DMS 273 (cell line): ENCODE results near the gene ORMDL3.

Experiments used
- DNase-seq: peaks from one replicate; lab custom pipeline; 2025; ENCODE audit not compliant: unreplicated experiment; lab: John Stamatoyannopoulos, UW

Gene ORMDL3, protein sequence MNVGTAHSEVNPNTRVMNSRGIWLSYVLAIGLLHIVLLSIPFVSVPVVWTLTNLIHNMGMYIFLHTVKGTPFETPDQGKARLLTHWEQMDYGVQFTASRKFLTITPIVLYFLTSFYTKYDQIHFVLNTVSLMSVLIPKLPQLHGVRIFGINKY

DNA sequence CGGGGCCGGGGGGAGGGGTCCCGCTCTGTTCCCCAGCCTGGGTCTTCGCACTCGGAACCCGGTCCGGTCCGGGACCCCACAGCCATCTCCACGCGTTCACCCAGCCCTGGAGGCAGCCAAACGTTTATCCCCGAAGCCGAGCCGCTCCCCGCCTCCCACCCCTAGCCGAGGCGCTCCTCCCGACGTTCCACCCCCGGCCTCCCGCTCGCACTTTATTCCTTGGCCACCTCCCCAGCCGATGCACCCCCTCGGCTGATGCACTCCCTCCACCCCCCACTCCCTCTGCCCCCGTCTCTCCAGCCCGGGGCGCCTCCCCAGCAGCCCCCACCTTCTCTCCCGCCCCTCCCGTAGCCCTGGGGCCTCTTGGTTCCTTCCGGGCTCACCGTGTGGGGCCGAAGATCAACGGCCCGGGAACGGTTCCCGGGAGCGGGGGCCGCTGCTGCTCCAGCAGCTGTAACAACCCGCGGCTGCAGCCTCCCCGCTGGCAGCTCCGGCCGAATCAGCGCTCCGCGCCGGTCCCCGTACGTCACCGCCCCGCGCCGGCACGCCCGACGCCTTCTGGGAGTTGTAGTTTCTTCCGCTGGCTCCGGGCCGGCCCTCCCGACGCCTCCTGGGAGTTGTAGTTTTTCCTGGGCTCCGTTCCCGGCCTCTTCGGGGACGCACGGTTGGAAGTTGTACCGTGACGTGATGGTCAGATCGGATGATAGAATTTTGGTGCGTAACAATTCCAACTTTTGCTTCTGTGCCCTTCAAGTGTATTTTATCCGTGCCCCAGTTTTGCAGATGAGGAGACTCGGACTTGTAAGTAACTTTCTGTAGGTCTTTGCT is at the start of gene ORMDL3, which contains the start of gene LRRC3C:
TSS of gene ORMDL3 (minus strand) at position 501 of the 828 bp plus-strand sequence. CDS start 3,398 bp downstream, outside the sequence.
TSS of gene LRRC3C (plus strand) at position 632 of the 828 bp plus-strand sequence. CDS start 13,792 bp downstream, outside the sequence.
- DNase-seq = peak; percentile 97

DNA sequence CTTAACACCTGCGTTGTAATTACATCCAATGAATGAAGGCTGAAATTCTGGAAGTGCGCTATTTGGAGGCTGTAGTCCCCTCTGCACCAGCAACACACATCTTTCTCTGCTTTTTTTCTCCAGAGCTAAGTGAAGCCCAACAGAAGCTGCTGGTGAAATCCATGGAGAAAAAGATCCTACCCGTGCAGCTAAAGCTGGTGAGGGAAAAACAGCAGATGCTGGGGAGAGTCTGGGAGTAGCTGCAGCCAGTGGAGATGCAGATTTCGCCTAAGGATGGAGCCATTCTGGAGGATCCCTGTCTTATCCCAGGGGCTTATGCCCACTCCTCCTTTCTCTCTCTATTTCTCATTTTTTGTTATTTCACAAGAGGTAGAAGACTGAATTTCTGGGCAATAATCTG is 48.4 kb upstream of the ORMDL3 start:
- no peak for DNase-seq

DNA sequence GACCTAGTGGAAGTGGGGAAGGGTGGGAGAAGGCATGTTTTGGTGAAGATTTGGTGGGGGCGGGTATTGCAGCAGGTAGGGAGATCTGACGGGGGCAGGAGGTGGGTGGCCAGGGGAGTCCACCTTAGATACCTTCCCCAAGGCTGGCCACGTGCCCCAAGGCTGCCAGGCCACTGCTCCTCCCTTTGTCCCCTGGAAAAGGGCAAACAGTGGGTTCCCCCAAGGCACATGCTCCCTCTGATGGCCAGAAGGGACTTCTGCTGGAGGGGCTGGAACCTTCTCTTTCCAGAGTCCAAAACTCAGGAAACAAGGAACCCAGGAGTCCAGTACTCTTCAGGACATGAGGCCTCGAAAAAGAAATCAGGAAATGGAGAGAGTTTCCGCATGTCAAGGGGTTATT is 47.0 kb upstream of the ORMDL3 start:
- no peak for DNase-seq

DNA sequence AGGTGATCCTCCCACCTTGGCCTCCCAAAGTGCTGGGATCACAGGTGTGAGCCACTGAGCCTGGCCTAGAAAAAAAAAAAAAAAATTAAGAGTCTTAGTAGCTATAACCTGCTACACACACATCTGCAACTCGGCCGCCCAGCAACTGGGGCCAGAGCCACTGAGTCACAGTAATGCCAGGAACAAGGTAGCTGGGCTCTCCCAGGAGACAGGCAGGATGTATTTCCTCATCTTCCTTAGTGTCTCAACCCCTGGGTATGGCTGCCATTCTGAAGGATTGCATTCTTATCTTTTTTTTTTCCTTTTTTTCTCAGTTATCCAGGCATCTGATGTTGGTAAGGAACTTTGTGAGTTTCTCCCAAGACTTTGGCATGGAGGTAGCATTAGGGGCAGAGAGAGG is 46.1 kb upstream of the ORMDL3 start:
- DNase-seq = no peak

DNA sequence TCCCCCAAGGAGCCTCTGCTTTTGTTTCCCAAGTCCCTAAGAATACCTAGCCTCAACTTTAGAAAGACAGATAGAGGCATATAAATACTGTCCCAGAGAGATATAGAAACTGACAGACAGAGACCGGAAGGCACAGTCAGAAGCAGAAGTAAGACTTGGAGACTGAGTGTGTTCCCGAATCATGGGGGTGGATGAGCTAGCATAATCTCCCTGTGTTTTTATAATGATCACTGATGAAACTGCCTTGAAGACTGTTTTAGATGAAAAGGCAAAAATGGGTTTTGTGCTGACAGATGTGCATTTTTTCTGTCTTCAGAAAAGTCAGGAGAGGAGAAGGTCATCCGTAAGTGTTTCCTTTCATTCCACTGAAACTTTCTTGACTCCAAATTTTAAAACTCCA is 44.9 kb upstream of the ORMDL3 start:
- DNase-seq = no peak

DNA sequence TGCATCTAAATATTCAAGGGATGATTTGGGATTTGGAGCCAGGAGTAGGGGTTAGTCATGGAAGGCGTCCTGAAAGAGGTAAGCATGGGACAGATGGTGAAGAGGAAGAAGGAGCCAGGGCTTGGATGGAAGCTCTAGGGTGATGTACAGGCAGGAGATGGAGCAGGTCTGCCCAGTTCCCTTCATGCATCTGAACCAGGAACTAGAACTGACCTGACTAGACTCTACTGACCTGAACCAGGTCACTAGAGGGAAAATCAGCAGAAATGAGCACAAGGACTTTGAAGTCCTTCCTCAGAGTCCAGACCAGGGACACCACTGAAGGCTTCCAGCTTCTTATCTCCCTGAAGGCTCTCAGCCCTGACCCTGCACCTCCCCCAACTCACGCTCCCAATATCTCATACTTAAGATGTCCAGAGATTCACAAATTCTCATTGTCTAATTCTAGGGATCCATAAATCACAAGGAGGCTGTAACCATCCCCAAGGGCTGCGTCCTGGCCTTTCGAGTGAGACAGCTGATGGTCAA is 43.7 kb upstream of the ORMDL3 start:
- DNase-seq = no peak

DNA sequence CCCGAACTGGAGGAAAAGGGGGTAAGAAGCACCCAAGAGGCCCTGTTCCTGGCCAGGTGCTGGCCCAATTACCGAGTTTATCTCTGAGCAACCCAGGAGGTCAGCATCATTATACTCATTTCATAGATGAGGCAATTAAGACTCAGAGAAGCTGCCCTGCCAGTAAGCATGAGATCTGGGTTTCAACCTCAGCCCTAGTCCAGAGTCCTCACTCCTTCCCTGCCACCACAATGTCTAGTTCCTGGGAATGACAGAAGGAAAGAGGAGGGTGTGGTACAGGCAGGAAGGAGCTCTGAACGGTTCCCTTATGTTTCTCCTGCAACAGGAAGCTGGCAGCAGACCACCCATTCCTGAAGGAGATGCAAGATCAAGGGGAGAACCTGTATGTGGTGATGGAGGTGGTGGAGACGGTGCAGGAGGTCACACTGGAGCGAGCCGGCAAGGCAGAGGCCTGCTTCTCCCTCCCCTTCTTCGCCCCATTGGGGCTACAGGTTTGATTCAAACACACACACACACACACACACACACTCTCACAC is 42.8 kb upstream of the ORMDL3 start:
- no peak for DNase-seq

DNA sequence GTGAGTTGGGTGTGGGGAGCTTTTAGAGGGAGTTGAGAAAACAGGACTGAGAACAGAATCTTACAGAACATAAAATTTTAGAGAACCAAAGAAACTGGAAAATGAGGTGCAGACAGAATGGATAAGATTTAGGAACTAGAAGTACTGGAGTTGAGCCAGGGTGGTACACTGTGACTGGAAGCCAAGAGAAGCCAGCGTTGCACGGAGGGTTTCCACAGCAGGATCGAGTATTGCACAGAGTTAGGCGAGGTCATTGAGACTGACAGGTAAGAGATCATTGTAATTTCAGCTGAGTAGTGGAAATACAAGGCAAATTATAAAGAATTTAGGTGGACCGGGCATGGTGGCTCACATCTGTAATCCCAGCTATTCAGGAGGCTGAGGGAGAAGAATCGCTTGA is 42.0 kb upstream of the ORMDL3 start:
- DNase-seq = no peak

DNA sequence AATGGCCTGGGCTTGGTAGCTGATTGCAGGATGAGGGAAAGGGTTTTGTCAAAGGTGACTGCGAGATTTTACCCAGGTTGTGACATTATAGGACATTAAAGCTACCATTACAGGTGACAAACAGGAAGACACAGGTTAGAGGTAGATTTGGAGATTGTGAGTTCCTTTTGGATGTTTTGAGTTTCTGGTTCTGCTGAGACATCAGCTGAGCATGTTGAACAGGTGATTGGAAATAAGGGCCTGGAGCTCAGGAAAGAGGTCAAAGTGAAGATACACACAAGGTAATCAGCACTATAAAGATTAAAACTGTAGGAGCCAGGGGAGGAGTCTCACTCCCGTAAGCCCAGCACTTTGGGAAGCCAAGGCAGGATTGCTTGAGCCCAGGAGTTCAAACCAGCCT is 41.4 kb upstream of the ORMDL3 start:
- no peak for DNase-seq

DNA sequence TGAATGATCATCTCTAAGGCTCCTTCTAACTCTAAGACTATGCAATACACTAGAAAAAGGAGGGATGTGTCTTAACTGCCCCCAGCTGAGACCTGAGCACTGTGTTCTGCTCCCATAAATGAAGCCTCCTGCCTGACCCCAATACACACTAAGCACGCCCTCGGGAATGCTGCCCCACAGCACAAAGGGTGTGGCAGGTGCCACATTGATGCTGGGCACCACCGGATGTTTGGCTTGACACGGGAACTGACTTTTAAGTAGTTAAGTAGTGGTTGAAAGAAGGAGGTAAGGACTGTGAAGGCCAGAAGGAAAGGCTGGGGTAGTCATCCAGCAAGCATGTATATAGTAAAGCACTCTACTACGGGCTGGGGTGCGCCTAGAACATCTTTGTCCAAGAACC is 39.4 kb upstream of the ORMDL3 start:
- no peak for DNase-seq

DNA sequence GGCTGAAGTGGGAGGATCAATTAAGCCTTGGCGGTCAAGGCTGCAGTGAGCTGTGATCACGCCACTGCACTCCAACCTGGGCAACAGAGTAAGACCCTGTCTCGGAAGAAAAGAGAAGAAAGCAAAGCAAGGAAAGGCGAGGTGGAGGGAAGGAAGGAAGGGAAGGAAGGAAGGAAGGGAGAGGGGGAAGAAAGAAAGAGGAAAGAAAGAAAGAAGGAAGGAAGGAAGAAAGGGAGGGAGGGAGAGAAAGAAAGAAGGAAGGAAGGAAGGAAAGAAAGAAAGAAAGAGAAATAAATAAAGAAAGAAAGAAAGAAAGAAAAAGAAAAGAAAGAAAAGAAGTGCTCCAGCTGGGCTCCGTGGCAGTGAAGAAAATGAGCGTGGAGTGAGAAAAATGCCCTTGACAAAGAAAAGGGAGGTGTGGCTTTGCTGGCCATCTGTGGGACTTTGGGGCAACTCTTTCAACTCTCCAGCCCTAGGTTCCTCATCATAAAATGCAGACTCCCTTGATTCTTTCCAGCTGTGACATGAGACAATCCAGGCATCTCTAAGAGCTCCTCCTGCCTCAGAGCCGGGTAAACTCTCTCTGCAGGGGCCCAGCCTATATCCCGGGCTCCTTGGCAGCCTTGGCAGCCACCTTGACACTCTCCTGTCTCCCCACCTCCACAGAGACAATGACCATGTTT is 37.8 kb upstream of the ORMDL3 start:
- DNase-seq = no peak

DNA sequence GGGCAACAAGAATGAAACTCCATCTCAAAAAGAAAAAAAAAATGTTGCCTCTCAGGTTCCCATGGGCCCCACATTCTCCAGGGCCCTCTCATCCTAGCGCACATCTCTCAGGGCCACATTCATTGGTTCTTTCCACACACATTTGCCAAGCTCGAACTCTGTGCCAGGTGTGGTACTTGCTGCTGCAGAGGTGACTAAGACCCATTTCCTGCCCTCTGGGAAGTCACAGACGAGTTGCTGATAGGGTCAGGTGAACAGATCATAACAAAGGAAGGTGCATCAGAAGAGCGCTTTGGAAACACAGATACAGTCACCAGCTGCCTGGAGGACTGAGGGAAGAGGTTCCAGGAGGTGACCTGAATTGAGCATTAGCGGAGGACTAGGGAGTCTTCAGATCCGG is 36.4 kb upstream of the ORMDL3 start:
- DNase-seq = no peak

DNA sequence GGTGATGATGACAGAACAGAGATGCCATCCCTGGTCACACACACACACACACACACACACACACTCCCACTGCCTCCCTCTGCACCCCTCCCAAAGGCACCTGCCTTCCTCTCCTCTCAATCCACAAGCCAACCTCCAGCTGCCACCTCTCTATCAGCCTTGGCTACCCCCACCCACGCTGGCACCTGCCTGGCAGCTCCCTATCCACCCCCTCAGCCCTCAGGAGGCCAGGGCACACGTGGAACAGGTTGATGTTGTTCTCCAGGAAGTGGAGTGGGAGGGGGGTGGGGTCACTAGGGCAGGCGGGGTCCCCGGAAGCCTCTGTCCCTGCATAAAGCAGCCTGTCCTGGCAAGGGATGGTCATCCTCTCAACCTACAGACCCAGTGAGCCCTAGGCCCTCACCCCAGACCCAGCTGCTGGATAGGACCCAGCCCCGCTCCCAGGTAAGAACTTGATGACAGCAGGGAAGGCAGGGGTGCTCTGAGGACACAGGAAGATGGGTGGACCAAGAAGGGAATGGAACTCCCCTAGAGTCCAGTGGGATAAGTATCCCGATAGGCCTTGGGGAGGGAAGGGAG is 35.3 kb upstream of the ORMDL3 start, which contains the start of gene GSDMA:
TSS of gene GSDMA (plus strand) at position 363 of the 579 bp plus-strand sequence. CDS start 2,684 bp downstream, outside the sequence.
- DNase-seq = no peak

DNA sequence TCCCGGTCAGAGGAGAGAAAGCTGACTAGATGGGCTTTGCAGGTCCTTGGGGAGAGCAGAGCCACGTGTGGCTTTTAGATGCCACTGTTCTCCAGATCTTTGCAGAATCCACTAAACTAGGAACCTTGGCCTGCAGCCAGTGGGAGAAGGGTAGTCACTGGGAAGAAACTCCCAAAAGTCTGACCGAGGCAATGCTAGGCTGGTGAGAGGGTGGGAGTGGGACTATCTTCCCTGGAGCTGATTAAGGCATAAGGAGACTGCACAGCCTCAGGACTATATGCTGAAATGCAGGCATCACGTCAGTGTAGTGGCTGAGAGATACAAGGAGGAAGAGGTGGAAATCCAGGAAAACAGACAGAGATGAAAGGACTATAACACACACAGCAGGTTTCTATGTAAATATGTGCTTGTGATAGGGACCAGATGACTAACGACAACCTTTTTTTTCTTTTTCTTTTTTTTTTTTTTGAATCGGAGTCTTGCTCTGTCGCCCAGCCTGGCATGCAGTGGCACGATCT is 33.2 kb upstream of the ORMDL3 start:
- DNase-seq = no peak

DNA sequence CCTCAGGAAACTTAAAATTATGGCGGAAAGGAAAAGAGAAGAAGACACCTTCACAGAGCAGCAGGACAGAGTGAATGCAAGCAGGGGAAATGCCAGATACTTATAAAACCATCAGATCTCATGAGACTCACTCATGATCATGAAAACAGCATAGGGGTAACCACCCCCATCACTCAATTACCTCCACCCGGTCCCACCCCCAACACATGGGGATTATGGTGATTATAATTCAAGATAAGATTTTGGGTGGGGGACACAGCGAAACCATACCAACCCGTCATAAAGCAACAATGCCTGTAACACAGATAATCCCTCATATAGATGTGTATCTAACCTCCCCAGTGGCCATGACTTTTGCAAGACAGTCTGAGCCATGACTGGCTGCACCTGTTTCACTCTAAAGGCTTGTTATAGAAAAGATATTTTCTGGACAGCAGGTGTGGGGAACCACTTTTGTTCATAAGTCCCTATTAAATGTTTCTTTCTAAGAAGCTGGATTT is 28.4 kb upstream of the ORMDL3 start:
- DNase-seq = no peak

DNA sequence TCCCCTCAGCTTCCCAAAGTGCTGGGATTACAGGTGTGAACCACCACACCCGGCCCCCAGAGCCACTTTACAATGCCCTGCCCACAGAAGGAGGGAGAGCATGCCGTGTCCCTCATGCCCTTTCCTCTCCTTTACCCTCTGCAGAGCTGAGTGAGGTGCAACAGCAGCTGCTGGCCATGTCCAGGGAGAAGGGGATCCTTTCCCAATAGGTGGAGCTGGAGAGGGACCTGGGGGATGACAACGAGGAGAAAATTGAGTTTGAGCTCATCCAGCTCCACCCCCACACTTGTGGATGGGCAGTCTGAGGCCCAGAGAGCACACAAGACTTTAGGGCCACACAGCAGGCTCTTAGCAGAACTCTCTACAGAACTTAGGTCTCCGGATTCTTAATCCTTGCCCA is 27.5 kb upstream of the ORMDL3 start:
- no peak for DNase-seq

DNA sequence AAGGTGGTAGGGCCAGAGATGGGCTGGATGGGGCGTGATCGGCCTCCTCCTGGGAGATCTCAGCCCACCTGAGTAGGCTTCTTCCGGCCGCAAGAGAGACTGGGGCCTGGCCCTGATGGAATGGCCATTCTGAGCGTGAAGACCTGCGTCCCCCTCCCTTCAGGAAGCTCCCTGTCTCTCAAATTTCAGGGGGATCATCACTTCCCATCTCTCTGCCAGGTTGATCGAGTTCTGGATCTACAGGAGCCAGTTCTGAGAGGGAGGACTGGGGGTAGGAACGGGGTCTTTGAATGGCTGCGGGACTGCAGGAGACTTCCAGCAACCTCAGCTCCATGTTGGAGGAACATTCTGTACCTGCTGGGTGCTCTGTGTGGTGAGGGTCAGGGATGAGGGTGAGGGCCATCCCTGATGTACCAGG is 26.1 kb upstream of the ORMDL3 start:
- DNase-seq = no peak

DNA sequence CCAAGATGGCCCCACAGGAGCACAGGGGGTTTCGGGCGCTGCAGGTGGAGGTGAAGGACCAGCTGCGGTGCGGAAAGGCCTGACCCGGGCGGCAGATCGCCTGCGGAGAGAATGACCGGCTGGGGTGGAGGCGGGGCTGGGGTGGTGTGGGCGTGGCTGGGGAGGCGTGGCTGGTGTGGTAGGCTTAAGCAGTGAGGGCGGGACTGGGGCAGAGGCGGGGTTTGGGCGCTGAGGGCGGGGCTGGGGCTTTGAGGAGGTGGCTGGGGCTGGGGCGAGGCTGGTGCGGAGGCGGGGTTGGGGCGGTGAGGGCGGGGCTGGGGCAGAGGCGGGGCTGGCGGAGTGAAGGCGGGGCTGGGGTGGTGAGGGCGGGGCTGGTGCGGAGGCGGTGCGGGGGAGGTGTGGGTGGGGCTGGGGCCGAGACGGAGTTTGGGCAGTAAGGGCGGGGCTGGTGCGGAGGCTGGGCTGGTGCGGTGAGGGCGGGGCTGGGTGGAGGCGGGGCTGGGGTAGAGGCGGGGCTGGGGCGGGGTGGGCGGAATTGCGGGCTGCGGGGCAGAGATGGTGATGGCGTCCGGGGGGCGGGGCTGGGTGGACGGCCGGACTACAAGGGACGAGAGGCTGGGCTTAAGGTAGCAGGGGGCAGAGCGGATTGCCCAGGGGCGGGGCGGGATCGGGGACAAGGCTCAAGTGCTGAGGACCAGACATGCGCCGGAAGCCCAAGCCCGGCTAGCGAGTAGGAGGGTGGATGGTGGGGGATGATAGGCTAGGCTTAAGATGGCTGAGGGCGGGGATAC is 25.5 kb upstream of the ORMDL3 start:
- peak; percentile 96 for DNase-seq

DNA sequence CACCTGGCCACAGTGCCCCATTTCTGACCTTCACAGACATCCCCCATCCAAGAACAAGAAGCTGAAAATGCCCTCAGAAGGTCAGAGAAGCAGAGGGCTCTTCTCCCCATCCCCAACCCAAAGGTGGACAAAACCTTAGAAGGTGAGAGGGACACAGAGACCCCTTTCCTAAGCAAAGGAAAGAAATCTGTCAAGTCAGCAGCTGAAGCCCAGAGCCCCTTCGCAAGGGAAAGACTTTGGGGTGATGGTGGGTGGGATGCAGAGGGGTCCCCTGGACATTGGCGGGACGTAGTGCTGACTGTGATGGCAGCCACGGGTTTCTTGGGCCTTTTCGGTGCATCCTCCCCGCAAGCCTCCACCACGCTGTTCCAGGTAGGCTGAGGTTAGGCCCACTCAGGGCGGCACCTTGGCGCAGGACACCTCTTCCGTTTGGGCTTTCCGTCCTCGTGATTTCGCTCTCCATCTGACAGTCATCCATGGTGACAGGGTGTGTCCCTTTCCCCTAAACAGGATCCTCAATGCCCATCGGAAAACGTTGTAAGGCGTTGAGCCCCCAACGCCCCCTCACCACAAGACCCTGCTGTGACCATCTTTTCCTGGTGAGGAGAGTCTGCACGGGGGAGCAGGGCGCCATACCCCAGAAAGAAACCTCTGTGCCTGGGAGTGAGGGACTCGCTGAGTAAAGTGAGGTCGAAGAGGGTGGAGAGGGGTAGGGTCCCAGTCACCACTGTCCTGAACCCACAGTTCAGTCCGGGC is 24.7 kb upstream of the ORMDL3 start:
- DNase-seq = no peak
